H1 (cell line): ENCODE measurements around the gene CD37. TPM values are rescaled to one million over a fixed set of nuclear protein-coding genes. Genes with fewer than 3 reads are reported as not detected.
A peak's percentile ranks its signal among the peaks of the same experiment; 100 is the strongest.

Experiments used
- CTCF ChIA-PET: fragments of 300-600 bp; sonication (Branson Sonifier 250); formaldehyde crosslinking; loops from one replicate; lab custom pipeline; 2021; ENCODE audit not compliant: partially characterized antibody; lab: Charles Lee
- POLR2A ChIA-PET: fragments of 300-600 bp; sonication (Branson Sonifier 250); formaldehyde crosslinking; loops from one replicate; lab custom pipeline; 2021; ENCODE audit warnings: inconsistent platforms; ENCODE audit not compliant: partially characterized antibody; lab: Charles Lee
- DNase-seq, 2 experiments: peaks; one replicate each; pipeline versions ENCODE4 v3.0.0 to v3.0.0-alpha.2; 2010 to 2022; ENCODE audit warnings: low spot score in 2 of 2, low read depth in 1 of 2, mixed read lengths in 1 of 2
- FAIRE-seq: peaks from 2 replicates; lab custom pipeline; 2011; peaks lifted over from hg19 to GRCh38; lab: Jason Lieb, UNC
- H2AFZ ChIP-seq: 2 replicates; pipeline ENCODE4 v1.8.1; 2012; ENCODE audit warnings: low read length, inconsistent platforms
- H2AK5ac ChIP-seq: 2 replicates; pipeline ENCODE4 v1.6.1; 2013; ENCODE audit warnings: low read depth, low read length
- H2BK120ac ChIP-seq: replicated peaks from 2 replicates; pipeline ENCODE3; 2013; ENCODE audit warnings: low read depth, low read length, inconsistent platforms
- H2BK12ac ChIP-seq: 2 replicates; pipeline ENCODE4 v1.6.1; 2013; ENCODE audit warnings: low read depth, low read length
- H2BK15ac ChIP-seq: 2 replicates; pipeline ENCODE4 v1.6.1; 2013; ENCODE audit warnings: low read length
- H2BK20ac ChIP-seq: 2 replicates; pipeline ENCODE4 v1.6.1; 2013; ENCODE audit warnings: low read length
- H2BK5ac ChIP-seq: 2 replicates; pipeline ENCODE4 v1.6.1; 2013; ENCODE audit warnings: low read depth, low read length
- H3K14ac ChIP-seq: 2 replicates; pipeline ENCODE4 v1.6.1; 2013; ENCODE audit warnings: inconsistent platforms; ENCODE audit not compliant: insufficient read length
- H3K18ac ChIP-seq: 2 replicates; pipeline ENCODE4 v1.6.1; 2013; ENCODE audit warnings: low read length; ENCODE audit errors: extremely low read depth
- H3K23ac ChIP-seq: 2 replicates; pipeline ENCODE4 v1.6.1; 2013; ENCODE audit warnings: inconsistent platforms; ENCODE audit not compliant: insufficient read length
- H3K23me2 ChIP-seq: 2 replicates; pipeline ENCODE4 v1.6.1; 2013; ENCODE audit warnings: low read depth, low read length
- H3K27ac ChIP-seq: 2 replicates; pipeline ENCODE4 v1.6.1; 2011; ENCODE audit warnings: low read depth, low read length, inconsistent platforms
- H3K27me3 ChIP-seq, 4 experiments: replicated peaks in 1 of 4; 1 replicate in 1 of 4; 2 replicates in 3 of 4; pipeline versions ENCODE4 v1.6.1 to v1.8.1; 2011 to 2013; ENCODE audit warnings: low read length in 3 of 4, mild to moderate bottlenecking in 3 of 4, inconsistent platforms in 2 of 4, mixed read lengths in 2 of 4, moderate library complexity in 1 of 4; ENCODE audit not compliant: control insufficient read depth in 3 of 4, insufficient read depth in 3 of 4; ENCODE audit errors: extremely low read depth in 1 of 4
- H3K36me3 ChIP-seq, 4 experiments: 2 replicates each; pipeline versions ENCODE4 v1.6.1 to v1.8.1; 2011 to 2013; ENCODE audit warnings: mild to moderate bottlenecking in 4 of 4, low read length in 3 of 4, moderate library complexity in 2 of 4, control low read depth in 1 of 4, inconsistent platforms in 1 of 4; ENCODE audit not compliant: insufficient read depth in 4 of 4, control insufficient read depth in 2 of 4
- H3K4ac ChIP-seq: replicated peaks from 2 replicates; pipeline ENCODE3; 2013; ENCODE audit warnings: low read length, low read depth, mixed read lengths, inconsistent platforms; ENCODE audit not compliant: insufficient read length
- H3K4me1 ChIP-seq, 4 experiments: replicated peaks in 1 of 4; 1 replicate in 1 of 4; 2 replicates in 3 of 4; pipeline versions ENCODE4 v1.6.1 to v1.8.1; 2011 to 2013; ENCODE audit warnings: low read length in 3 of 4, inconsistent platforms in 2 of 4, mixed read lengths in 1 of 4; ENCODE audit not compliant: insufficient read depth in 4 of 4, control insufficient read depth in 3 of 4
- H3K4me2 ChIP-seq, 2 experiments: 2 replicates each; pipeline versions ENCODE4 v1.6.1 to v1.8.1; 2011 to 2013; ENCODE audit warnings: low read depth in 2 of 2, low read length in 2 of 2, control low read depth in 1 of 2, inconsistent platforms in 1 of 2, mild to moderate bottlenecking in 1 of 2; ENCODE audit not compliant: insufficient read depth in 1 of 2
- H3K4me3 ChIP-seq, 4 experiments: fragments of 200-600, 300-600 bp in 1 of 4; sonication (generic), shearing (Covaris generic), sonication (Bioruptor Twin) in 1 of 4; 2 replicates each; pipeline versions ENCODE4 v1.5.1 to v1.8.1; 2011 to 2016; ENCODE audit warnings: low read length in 4 of 4, low read depth in 3 of 4, control low read depth in 2 of 4, inconsistent platforms in 2 of 4, mild to moderate bottlenecking in 2 of 4, mixed read lengths in 1 of 4, moderate library complexity in 1 of 4; ENCODE audit not compliant: insufficient read depth in 2 of 4; ENCODE audit errors: extremely low read depth in 1 of 4
- H3K56ac ChIP-seq: replicated peaks from 2 replicates; pipeline ENCODE3; 2013; ENCODE audit warnings: low read depth, mild to moderate bottlenecking, mixed read lengths, low read length, inconsistent platforms; ENCODE audit not compliant: insufficient read length
- H3K79me1 ChIP-seq: 2 replicates; pipeline ENCODE4 v1.6.1; 2013; ENCODE audit warnings: low read depth, low read length, control low read depth
- H3K79me2 ChIP-seq, 2 experiments: 2 replicates each; pipeline versions ENCODE4 v1.6.1 to v1.8.1; 2012 to 2013; ENCODE audit warnings: low read length in 2 of 2, mild to moderate bottlenecking in 2 of 2, inconsistent platforms in 1 of 2; ENCODE audit not compliant: insufficient read depth in 2 of 2, control insufficient read depth in 1 of 2
- H3K9ac ChIP-seq, 4 experiments: replicated peaks in 1 of 4; 1 replicate in 1 of 4; 2 replicates in 3 of 4; pipeline versions ENCODE4 v1.6.1 to v1.8.1; 2011 to 2013; ENCODE audit warnings: low read depth in 3 of 4, low read length in 3 of 4, control low read depth in 2 of 4, mild to moderate bottlenecking in 2 of 4, moderate library complexity in 2 of 4, inconsistent platforms in 1 of 4; ENCODE audit errors: extremely low read depth in 1 of 4
- H3K9me3 ChIP-seq, 2 experiments: 2 replicates each; pipeline versions ENCODE4 v1.6.1 to v1.8.1; 2012 to 2013; ENCODE audit warnings: mild to moderate bottlenecking in 2 of 2, moderate library complexity in 2 of 2, control low read depth in 1 of 2, inconsistent platforms in 1 of 2, low read depth in 1 of 2, low read length in 1 of 2, mixed read lengths in 1 of 2; ENCODE audit not compliant: insufficient read depth in 2 of 2
- H4K20me1 ChIP-seq, 2 experiments: replicated peaks in 1 of 2; 2 replicates each; pipeline versions ENCODE3 to v1.8.1; 2011 to 2013; ENCODE audit warnings: inconsistent platforms in 2 of 2, low read length in 2 of 2, mild to moderate bottlenecking in 1 of 2; ENCODE audit not compliant: insufficient read depth in 2 of 2, control insufficient read depth in 1 of 2
- H4K5ac ChIP-seq: 2 replicates; pipeline ENCODE4 v1.6.1; 2013; ENCODE audit warnings: low read length, low read depth, mixed read lengths, inconsistent platforms; ENCODE audit not compliant: insufficient read length
- H4K8ac ChIP-seq: 2 replicates; pipeline ENCODE4 v1.8.0; 2013; ENCODE audit warnings: mild to moderate bottlenecking, moderate library complexity, low read length, inconsistent platforms; ENCODE audit not compliant: insufficient read depth; ENCODE audit errors: extremely low read depth
- H4K91ac ChIP-seq: replicated peaks from 2 replicates; pipeline ENCODE3; 2013; ENCODE audit warnings: low read length, mixed read lengths, inconsistent platforms; ENCODE audit not compliant: insufficient read length
- MAFK ChIP-seq: IDR thresholded peaks from 2 replicates; pipeline ENCODE4 v1.6.1; 2012; ENCODE audit warnings: low read depth, mild to moderate bottlenecking, improper control_type of control experiment, low read length
- SIN3A ChIP-seq, 2 experiments: IDR thresholded peaks in 1 of 2; conservative IDR thresholded peaks in 1 of 2; 2 replicates each; pipeline ENCODE4 v1.6.1; 2011 to 2012; ENCODE audit warnings: low read length in 2 of 2, improper control_type of control experiment in 1 of 2, low read depth in 1 of 2, mild to moderate bottlenecking in 1 of 2
- TAF1 ChIP-seq: IDR thresholded peaks from 2 replicates; pipeline ENCODE4 v1.6.1; 2011; ENCODE audit warnings: mild to moderate bottlenecking, low read depth, low read length
- WGBS, 2 experiments: shearing (Covaris generic) in 1 of 2; methylation state at CpG; one replicate each; pipeline versions ENCODE4 v1.1.6 to v1.1.7; 2013 to 2015; ENCODE audit warnings: low lambda C conversion rate in 2 of 2, mixed read lengths in 2 of 2, inconsistent platforms in 1 of 2, low coverage in 1 of 2, missing lambda C conversion rate in 1 of 2; ENCODE audit not compliant: insufficient replicate concordance in 2 of 2, insufficient coverage in 1 of 2, insufficient read length in 1 of 2; ENCODE audit errors: extremely low coverage in 1 of 2, missing lambda C conversion rate in 1 of 2; 5-methylcytosine and 5-hydroxymethylcytosine counted together
- polyA plus RNA-seq, 7 experiments: library from polyadenylated mRNA; depleted of rRNA in 3 of 7; stranded (reverse) in 5 of 7; unstranded in 2 of 7; fragments of >200 nt in 5 of 7; fragments of 200-250 nt in 2 of 7; gene quantifications; 1 replicate in 5 of 7; 2 replicates in 1 of 7; 4 replicates in 1 of 7; pipeline versions ENCODE4 v1.2.1 to v1.2.3, GENCODE V29; 2011 to 2013; ENCODE audit warnings: missing spikeins in 2 of 7, mixed read lengths in 2 of 7
- total RNA-seq: library from RNA; stranded (reverse); fragmentation: NEBNext Ultra II Directional; extraction: Animal tissue kit (Norgen Biotek cat#: 25700); gene quantifications from 2 replicates; pipeline ENCODE4 v1.2.1, GENCODE V29; 2021
- TF ChIP-seq, protein P1 (sequence below): IDR thresholded peaks from 2 replicates; pipeline ENCODE4 v1.6.1; 2011; ENCODE audit warnings: low read length, improper control_type of control experiment

Gene CD37
- total and polyA plus RNA-seq, 2 of the 8 experiments (the other 6 are each of a cell fraction or from before 2014, with no cell fraction given): not detected

DNA sequence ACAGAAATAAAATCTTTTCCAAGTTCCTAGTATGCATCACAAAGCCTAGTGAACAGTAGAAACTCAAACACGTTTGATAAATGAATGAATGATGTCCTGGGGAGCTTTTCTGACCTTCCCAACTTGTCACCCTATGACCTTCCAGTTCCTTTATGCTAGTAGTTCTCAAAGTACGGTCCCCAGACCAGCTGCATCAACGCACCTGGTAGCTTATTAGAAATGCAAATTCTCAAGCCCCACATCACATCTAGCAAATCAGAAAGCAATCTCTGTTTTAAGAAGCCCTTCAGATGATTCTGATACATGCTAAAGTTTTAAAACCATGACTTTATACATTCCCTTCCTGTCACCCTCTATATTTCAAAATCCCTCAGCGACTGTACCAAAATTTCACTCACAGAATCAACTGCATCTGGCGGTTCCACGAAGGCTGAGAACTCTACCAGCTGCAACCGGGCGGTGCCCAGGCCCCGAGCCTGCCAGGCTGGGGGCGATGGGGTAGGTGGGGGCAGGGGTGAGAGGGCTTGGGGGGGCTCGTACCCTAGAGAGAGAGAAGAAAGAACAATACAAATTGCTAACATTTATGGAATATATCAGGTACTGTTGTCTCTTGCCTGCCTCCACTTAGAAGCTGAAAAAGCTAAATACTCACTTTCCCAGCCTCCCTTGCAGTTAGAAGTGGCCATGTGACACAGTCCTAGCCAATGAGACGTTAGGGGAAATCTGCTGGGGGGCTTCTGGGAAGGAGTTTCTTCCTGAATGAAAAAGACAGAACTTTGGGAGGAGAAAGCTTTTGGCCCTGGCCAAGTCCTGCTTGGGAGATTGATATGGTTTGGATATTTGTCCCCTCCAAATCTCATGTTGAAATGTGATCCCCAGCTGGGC is 13.3 kb downstream of the CD37 start:
- no peak overlapping the region for H2BK12ac ChIP-seq
- no peak overlapping the region for H3K9ac ChIP-seq
- no peak overlapping the region for H3K4ac ChIP-seq
- H2AK5ac ChIP-seq: no peak overlapping the region
- no peaks in the 10 kb centered on the region for H3K9me3 ChIP-seq
- ChIA-PET CTCF (interaction anchor here (0.6 to 2.3 kb wide), 10 partner anchors 9 to 338 kb away, joined by 3 to 13 read pairs (median 4); partner anchors contain the start of gene TEAD2), POLR2A (interaction anchor here (1.1 to 8.9 kb wide), 4 partner anchors 9 to 140 kb away, joined by 3 to 112 read pairs (median 23); partner anchors contain the start of genes DKKL1 and TEAD2)
- H3K27me3 ChIP-seq: no peaks in the 10 kb centered on the region
- H3K4me2 ChIP-seq: no peak overlapping the region
- H4K8ac ChIP-seq: no peak overlapping the region
- no peak overlapping the region for H3K4me3 ChIP-seq
- H3K27ac ChIP-seq: no peak overlapping the region
- H3K79me1 ChIP-seq: no peaks in the 10 kb centered on the region; the same call in 1 of the 2 replicates
- no peaks in the 10 kb centered on the region for H3K79me2 ChIP-seq
- no peak for DNase-seq
- no peak overlapping the region for H3K56ac ChIP-seq
- TF ChIP-seq TAF1 (no peak), MAFK (no peak), SIN3A (conservative IDR thresholded peaks at IDR 0.05 in 1 of 2, IDR thresholded peaks at IDR 0.05 in 1 of 2; ENCODE audit: low read depth in 1 of 2, low read length in 2 of 2) (no peak)
- TF ChIP-seq, protein P1, sequence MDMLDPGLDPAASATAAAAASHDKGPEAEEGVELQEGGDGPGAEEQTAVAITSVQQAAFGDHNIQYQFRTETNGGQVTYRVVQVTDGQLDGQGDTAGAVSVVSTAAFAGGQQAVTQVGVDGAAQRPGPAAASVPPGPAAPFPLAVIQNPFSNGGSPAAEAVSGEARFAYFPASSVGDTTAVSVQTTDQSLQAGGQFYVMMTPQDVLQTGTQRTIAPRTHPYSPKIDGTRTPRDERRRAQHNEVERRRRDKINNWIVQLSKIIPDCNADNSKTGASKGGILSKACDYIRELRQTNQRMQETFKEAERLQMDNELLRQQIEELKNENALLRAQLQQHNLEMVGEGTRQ: peak; percentile 69
- no peak overlapping the region for H4K91ac ChIP-seq
- WGBS, 2 experiments: 93% methylated on average over 11 of the region's 12 CpGs; no CpG with 5 or more reads in 1 of the 2 experiments
- H4K5ac ChIP-seq: no peak overlapping the region
- H2BK15ac ChIP-seq: no peak overlapping the region
- H3K36me3 ChIP-seq: peaks cover 37 to 95% (median 75%) of the 10 kb centered on the region in 4 experiments
- no peak overlapping the region for H3K14ac ChIP-seq
- H3K23ac ChIP-seq: no peak overlapping the region
- H2BK120ac ChIP-seq: no peak overlapping the region
- H2AFZ ChIP-seq: no peak overlapping the region
- no peaks in the 10 kb centered on the region for H3K23me2 ChIP-seq
- H3K4me1 ChIP-seq: no peaks in the 10 kb centered on the region
- H2BK5ac ChIP-seq: no peak overlapping the region
- H3K18ac ChIP-seq: no peak overlapping the region
- no peak for FAIRE-seq
- peaks cover 3 to 12% of the 10 kb centered on the region in 2 experiments for H4K20me1 ChIP-seq
- no peak overlapping the region for H2BK20ac ChIP-seq
